ENCODE results near the gene FOXF2.

- TF ChIP-seq, protein P1, sequence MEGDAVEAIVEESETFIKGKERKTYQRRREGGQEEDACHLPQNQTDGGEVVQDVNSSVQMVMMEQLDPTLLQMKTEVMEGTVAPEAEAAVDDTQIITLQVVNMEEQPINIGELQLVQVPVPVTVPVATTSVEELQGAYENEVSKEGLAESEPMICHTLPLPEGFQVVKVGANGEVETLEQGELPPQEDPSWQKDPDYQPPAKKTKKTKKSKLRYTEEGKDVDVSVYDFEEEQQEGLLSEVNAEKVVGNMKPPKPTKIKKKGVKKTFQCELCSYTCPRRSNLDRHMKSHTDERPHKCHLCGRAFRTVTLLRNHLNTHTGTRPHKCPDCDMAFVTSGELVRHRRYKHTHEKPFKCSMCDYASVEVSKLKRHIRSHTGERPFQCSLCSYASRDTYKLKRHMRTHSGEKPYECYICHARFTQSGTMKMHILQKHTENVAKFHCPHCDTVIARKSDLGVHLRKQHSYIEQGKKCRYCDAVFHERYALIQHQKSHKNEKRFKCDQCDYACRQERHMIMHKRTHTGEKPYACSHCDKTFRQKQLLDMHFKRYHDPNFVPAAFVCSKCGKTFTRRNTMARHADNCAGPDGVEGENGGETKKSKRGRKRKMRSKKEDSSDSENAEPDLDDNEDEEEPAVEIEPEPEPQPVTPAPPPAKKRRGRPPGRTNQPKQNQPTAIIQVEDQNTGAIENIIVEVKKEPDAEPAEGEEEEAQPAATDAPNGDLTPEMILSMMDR (conservative IDR thresholded peaks at IDR 0.05; ENCODE audit: low read length) = no peak
- TF ChIP-seq EZH2phosphoT487 (IDR thresholded peaks at IDR 0.05; ENCODE audit: borderline replicate concordance) = no peak
Measured at GRCh38 chr6:1379788-1380147, 9.6 kb upstream of the FOXF2 start.
